GM12801 (cell line): ENCODE measurements around the gene NTRK2.

Experiments used
- TF ChIP-seq, protein P1 (sequence below): IDR thresholded peaks from one replicate; pipeline ENCODE4 v1.5.1; 2011; ENCODE audit warnings: control low read depth; ENCODE audit not compliant: insufficient read length; ENCODE audit errors: extremely low read depth

NTRK2 gene

GRCh38 chr9:84652496-84653120, 16.9 kb upstream of the NTRK2 start:
- TF ChIP-seq, protein P1, sequence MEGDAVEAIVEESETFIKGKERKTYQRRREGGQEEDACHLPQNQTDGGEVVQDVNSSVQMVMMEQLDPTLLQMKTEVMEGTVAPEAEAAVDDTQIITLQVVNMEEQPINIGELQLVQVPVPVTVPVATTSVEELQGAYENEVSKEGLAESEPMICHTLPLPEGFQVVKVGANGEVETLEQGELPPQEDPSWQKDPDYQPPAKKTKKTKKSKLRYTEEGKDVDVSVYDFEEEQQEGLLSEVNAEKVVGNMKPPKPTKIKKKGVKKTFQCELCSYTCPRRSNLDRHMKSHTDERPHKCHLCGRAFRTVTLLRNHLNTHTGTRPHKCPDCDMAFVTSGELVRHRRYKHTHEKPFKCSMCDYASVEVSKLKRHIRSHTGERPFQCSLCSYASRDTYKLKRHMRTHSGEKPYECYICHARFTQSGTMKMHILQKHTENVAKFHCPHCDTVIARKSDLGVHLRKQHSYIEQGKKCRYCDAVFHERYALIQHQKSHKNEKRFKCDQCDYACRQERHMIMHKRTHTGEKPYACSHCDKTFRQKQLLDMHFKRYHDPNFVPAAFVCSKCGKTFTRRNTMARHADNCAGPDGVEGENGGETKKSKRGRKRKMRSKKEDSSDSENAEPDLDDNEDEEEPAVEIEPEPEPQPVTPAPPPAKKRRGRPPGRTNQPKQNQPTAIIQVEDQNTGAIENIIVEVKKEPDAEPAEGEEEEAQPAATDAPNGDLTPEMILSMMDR: no peak

GRCh38 chr9:84655447-84655846, 14.1 kb upstream of the NTRK2 start:
- TF ChIP-seq, protein P1: no peak

GRCh38 chr9:84659313-84659712, 10.2 kb upstream of the NTRK2 start:
- TF ChIP-seq, protein P1: no peak

- TF ChIP-seq, protein P1: no peak
Measured at GRCh38 chr9:84659773-84660172, 9.8 kb upstream of the NTRK2 start.

- TF ChIP-seq, protein P1: no peak
Measured at GRCh38 chr9:84667571-84668195, 1.8 kb upstream of the NTRK2 start.

DNA sequence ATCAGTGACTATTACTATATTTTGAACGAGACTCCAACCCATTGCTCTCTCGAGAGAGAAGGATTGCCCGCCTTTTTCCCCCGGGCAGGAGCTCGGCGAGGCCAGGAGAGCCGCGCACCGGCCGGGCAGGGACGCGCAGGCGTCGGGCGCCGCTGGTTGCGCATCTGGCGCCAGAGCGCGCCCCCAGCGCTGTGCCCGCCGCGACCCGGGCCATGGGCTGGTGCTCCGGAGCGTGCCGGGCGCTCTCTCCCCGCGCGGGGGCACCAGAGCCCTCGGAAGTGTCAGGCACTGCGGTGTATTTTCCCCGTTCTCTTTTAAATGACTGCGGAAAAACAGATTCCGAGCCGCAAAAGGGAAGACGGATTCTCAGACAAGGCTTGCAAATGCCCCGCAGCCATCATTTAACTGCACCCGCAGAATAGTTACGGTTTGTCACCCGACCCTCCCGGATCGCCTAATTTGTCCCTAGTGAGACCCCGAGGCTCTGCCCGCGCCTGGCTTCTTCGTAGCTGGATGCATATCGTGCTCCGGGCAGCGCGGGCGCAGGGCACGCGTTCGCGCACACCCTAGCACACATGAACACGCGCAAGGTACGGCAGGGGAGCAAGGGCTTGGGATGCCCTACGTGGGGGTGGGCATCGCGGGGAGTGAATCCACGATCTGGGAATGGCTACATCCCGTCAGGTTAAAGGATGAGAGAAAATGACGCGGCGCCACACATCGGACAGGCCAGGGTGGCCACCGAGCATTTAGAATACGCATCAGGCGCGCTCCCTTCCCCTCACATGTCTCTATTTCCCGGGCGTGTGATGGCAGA, 1.1 kb upstream of the NTRK2 start:
- TF ChIP-seq, protein P1: no peak

- TF ChIP-seq, protein P1: no peak
Measured at GRCh38 chr9:84669013-84669287, 579 bp upstream of the NTRK2 start.
